SK-N-SH treated with all-trans-retinoic acid at 6 μM for 48 hours (cell line): ENCODE results near the gene PSD.

Experiments used
- ARNTL ChIP-seq: fragments of 450-650 bp; formaldehyde crosslinking; IDR thresholded peaks from 2 replicates; pipeline ENCODE4 v1.5.0; 2020; ENCODE audit warnings: low read depth, mild to moderate bottlenecking, moderate library complexity, borderline replicate concordance
- OSR1 ChIP-seq: fragments of 250-450 bp; sonication (Bioruptor Pico); IDR thresholded peaks from 2 replicates; pipeline ENCODE4 v1.8.0; 2022; ENCODE audit warnings: moderate library complexity, mild to moderate bottlenecking, inconsistent platforms
- PATZ1 ChIP-seq: fragments of 250-450 bp; sonication (Bioruptor Pico); IDR thresholded peaks from 2 replicates; pipeline ENCODE4 v1.8.0; 2020; ENCODE audit warnings: mild to moderate bottlenecking, moderate library complexity, borderline replicate concordance
- TCF4 ChIP-seq: fragments of 250-450 bp; sonication (Bioruptor Pico); IDR thresholded peaks from 2 replicates; pipeline ENCODE4 v1.8.0; 2021; ENCODE audit warnings: mild to moderate bottlenecking, moderate library complexity, borderline replicate concordance
- TOX ChIP-seq: fragments of 250-450 bp; sonication (Bioruptor Pico); IDR thresholded peaks from 2 replicates; pipeline ENCODE4 v1.8.0; 2021; ENCODE audit warnings: mild to moderate bottlenecking, moderate library complexity, borderline replicate concordance
- ZFP3 ChIP-seq: fragments of 250-450 bp; sonication (Bioruptor Pico); IDR thresholded peaks from 2 replicates; pipeline ENCODE4 v1.5.0; 2020; ENCODE audit warnings: mild to moderate bottlenecking, moderate library complexity
- ZFP30 ChIP-seq: fragments of 450-650 bp; formaldehyde crosslinking; IDR thresholded peaks from 2 replicates; pipeline ENCODE4 v1.5.0; 2022; ENCODE audit warnings: mild to moderate bottlenecking, moderate library complexity
- ZNF565 ChIP-seq: fragments of 450-650 bp; formaldehyde crosslinking; conservative IDR thresholded peaks from 2 replicates; pipeline ENCODE4 v1.5.0; 2020; ENCODE audit warnings: low read depth, mild to moderate bottlenecking, moderate library complexity

- no peak for TF ChIP-seq ZNF565
- TF ChIP-seq ARNTL (CRISPR knock-in tag) = no peak
- TF ChIP-seq OSR1 (CRISPR knock-in tag) = no peak
- TF ChIP-seq TCF4 (CRISPR knock-in tag) = no peak
- no peak for TF ChIP-seq PATZ1 (CRISPR knock-in tag)
- no peak for TF ChIP-seq ZFP30 (CRISPR knock-in tag)
- TF ChIP-seq ZFP3 = no peak
- TF ChIP-seq TOX = no peak
Observed at GRCh38 chr10:102425444-102425843, 6.9 kb upstream of the PSD start.
